NCI-H524 treated with DMSO at 0.1 percent for 48 hours (cell line): Measurements from ENCODE around the gene GRB2.
"Not testable (repeated sequence)": the region's sequence is repeated elsewhere in the genome, so short reads cannot be mapped to it uniquely, and the experiment has no call there.

Experiments used
- DNase-seq: peaks from one replicate; lab custom pipeline; 2025; lab: John Stamatoyannopoulos, UW

Gene GRB2

GRCh38 chr17:75318211-75318610 is 87.3 kb downstream of the GRB2 start:
- no peak for DNase-seq

- no peak for DNase-seq
Measured at GRCh38 chr17:75317671-75318070, 87.8 kb downstream of the GRB2 start.

- no peak for DNase-seq
Measured at GRCh38 chr17:75316253-75316652, 89.2 kb downstream of the GRB2 start.

- no peak for DNase-seq
Measured at GRCh38 chr17:75315541-75316243, 89.8 kb downstream of the GRB2 start.

- no peak for DNase-seq
Measured at GRCh38 chr17:75313941-75314551, 91.4 kb downstream of the GRB2 start.

- DNase-seq: no peak
Measured at GRCh38 chr17:75308732-75309629, 96.5 kb downstream of the GRB2 start.

- DNase-seq: no peak
Measured at GRCh38 chr17:75307957-75308731, 97.3 kb downstream of the GRB2 start.

- no peak for DNase-seq
Measured at GRCh38 chr17:75301502-75302206, 103.8 kb downstream of the GRB2 start.

GRCh38 chr17:75301049-75301448 is 104.4 kb downstream of the GRB2 start:
- no peak for DNase-seq

- DNase-seq: no peak
Measured at GRCh38 chr17:75300280-75300679, 105.2 kb downstream of the GRB2 start.

- no peak for DNase-seq
Measured at GRCh38 chr17:75295201-75296158, 110.0 kb downstream of the GRB2 start.

GRCh38 chr17:75292810-75293448 is 112.5 kb downstream of the GRB2 start:
- not testable (repeated sequence) for DNase-seq

GRCh38 chr17:75289832-75290337 is 115.6 kb downstream of the GRB2 start:
- DNase-seq: peak; percentile 38

GRCh38 chr17:75289115-75289831 is 116.2 kb downstream of the GRB2 start, which contains the start of gene SLC25A19:
TSS of gene SLC25A19 (minus strand) at chr17:75289433. CDS start at chr17:75286764, 2,669 bp downstream.
- DNase-seq: peak; percentile 100

- DNase-seq: peak; percentile 61
Measured at GRCh38 chr17:75288770-75289114, 116.7 kb downstream of the GRB2 start.

- no peak for DNase-seq
Measured at GRCh38 chr17:75288359-75288758, 117.1 kb downstream of the GRB2 start.

GRCh38 chr17:75287221-75287620 is 118.3 kb downstream of the GRB2 start:
- no peak for DNase-seq

GRCh38 chr17:75285123-75285522 is 120.4 kb downstream of the GRB2 start:
- DNase-seq: no peak

GRCh38 chr17:75280189-75280588 is 125.3 kb downstream of the GRB2 start:
- not testable (repeated sequence) for DNase-seq
